Ishikawa (cell line): ENCODE results near the gene APBA3.

Experiments
- CEBPB ChIP-seq: IDR thresholded peaks from 2 replicates; pipeline ENCODE4 v1.6.1; 2012
- CREB1 ChIP-seq: IDR thresholded peaks from 2 replicates; pipeline ENCODE4 v1.6.1; 2012; ENCODE audit warnings: low read depth
- EGR1 ChIP-seq: IDR thresholded peaks from 2 replicates; pipeline ENCODE4 v1.6.1; 2012
- EP300 ChIP-seq: IDR thresholded peaks from 2 replicates; pipeline ENCODE4 v1.6.1; 2012; ENCODE audit warnings: borderline replicate concordance
- FOXM1 ChIP-seq: IDR thresholded peaks from 2 replicates; pipeline ENCODE4 v1.6.1; 2012; ENCODE audit warnings: low read depth, borderline replicate concordance
- MAX ChIP-seq: IDR thresholded peaks from 2 replicates; pipeline ENCODE4 v1.6.1; 2012
- NFIC ChIP-seq: IDR thresholded peaks from 2 replicates; pipeline ENCODE4 v1.6.1; 2012
- RAD21 ChIP-seq: IDR thresholded peaks from 2 replicates; pipeline ENCODE4 v1.6.1; 2012; ENCODE audit warnings: low read depth
- TAF1 ChIP-seq: IDR thresholded peaks from 2 replicates; pipeline ENCODE4 v1.6.1; 2012; ENCODE audit warnings: low read depth, mild to moderate bottlenecking
- TCF12 ChIP-seq: IDR thresholded peaks from 2 replicates; pipeline ENCODE4 v1.6.1; 2012; ENCODE audit warnings: low read depth
- TEAD4 ChIP-seq: IDR thresholded peaks from 2 replicates; pipeline ENCODE4 v1.6.1; 2012
- YY1 ChIP-seq: IDR thresholded peaks from 2 replicates; pipeline ENCODE4 v1.6.1; 2012; ENCODE audit warnings: low read depth
- ZBTB7A ChIP-seq: IDR thresholded peaks from 2 replicates; pipeline ENCODE4 v1.6.1; 2012; ENCODE audit warnings: low read depth
- TF ChIP-seq, protein P1 (sequence below): IDR thresholded peaks from 2 replicates; pipeline ENCODE4 v1.6.1; 2012; ENCODE audit warnings: low read depth, mild to moderate bottlenecking
- TF ChIP-seq, protein P2 (sequence below): IDR thresholded peaks from 2 replicates; pipeline ENCODE4 v1.6.1; 2012

APBA3 gene

GRCh38 chr19:3778104-3778867 lies 16.8 kb upstream of the APBA3 start:
- TF ChIP-seq TAF1 = no peak
- no peak for TF ChIP-seq FOXM1
- TF ChIP-seq TCF12 = no peak
- TF ChIP-seq NFIC = no peak
- TF ChIP-seq, protein P1, sequence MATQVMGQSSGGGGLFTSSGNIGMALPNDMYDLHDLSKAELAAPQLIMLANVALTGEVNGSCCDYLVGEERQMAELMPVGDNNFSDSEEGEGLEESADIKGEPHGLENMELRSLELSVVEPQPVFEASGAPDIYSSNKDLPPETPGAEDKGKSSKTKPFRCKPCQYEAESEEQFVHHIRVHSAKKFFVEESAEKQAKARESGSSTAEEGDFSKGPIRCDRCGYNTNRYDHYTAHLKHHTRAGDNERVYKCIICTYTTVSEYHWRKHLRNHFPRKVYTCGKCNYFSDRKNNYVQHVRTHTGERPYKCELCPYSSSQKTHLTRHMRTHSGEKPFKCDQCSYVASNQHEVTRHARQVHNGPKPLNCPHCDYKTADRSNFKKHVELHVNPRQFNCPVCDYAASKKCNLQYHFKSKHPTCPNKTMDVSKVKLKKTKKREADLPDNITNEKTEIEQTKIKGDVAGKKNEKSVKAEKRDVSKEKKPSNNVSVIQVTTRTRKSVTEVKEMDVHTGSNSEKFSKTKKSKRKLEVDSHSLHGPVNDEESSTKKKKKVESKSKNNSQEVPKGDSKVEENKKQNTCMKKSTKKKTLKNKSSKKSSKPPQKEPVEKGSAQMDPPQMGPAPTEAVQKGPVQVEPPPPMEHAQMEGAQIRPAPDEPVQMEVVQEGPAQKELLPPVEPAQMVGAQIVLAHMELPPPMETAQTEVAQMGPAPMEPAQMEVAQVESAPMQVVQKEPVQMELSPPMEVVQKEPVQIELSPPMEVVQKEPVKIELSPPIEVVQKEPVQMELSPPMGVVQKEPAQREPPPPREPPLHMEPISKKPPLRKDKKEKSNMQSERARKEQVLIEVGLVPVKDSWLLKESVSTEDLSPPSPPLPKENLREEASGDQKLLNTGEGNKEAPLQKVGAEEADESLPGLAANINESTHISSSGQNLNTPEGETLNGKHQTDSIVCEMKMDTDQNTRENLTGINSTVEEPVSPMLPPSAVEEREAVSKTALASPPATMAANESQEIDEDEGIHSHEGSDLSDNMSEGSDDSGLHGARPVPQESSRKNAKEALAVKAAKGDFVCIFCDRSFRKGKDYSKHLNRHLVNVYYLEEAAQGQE = no peak
- TF ChIP-seq RAD21 = no peak
- no peak for TF ChIP-seq ZBTB7A
- TF ChIP-seq, protein P2, sequence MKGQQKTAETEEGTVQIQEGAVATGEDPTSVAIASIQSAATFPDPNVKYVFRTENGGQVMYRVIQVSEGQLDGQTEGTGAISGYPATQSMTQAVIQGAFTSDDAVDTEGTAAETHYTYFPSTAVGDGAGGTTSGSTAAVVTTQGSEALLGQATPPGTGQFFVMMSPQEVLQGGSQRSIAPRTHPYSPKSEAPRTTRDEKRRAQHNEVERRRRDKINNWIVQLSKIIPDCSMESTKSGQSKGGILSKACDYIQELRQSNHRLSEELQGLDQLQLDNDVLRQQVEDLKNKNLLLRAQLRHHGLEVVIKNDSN = no peak
- no peak for TF ChIP-seq YY1

GRCh38 chr19:3776479-3777040 lies 15.1 kb upstream of the APBA3 start:
- TF ChIP-seq NFIC (no peak), EP300 (no peak), EGR1 (no peak), RAD21 (no peak), YY1 (no peak), ZBTB7A (no peak), CEBPB (no peak), MAX (no peak), FOXM1 (no peak), TAF1 (no peak), TCF12 (no peak)
- TF ChIP-seq, protein P1 = no peak
- TF ChIP-seq, protein P2 = no peak

DNA sequence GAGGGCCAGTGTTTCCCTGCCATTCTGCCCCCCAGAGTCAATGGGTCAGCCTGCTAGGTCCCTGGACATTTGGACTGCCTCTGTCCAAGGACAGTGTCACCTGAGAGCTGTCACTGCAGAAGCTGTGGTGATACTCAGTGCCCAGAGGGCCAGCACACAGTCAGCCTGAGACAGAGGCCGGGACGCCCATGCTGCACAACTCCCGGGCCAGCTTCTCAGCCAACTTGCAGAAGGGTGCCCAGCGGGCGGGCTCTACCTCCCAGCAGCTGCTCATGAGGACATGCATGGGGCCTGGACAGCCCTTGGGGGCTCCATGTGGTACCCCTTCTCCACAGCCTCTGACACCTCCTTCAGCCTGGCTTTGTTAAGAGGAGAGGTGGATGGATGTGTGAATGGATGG lies 14.3 kb upstream of the APBA3 start:
- TF ChIP-seq YY1 = no peak
- TF ChIP-seq TEAD4 = no peak
- TF ChIP-seq TAF1 = no peak
- no peak for TF ChIP-seq NFIC
- TF ChIP-seq RAD21 = no peak
- TF ChIP-seq MAX = no peak
- TF ChIP-seq ZBTB7A = no peak
- TF ChIP-seq, protein P1 = no peak
- no peak for TF ChIP-seq CEBPB
- TF ChIP-seq EP300 = no peak
- no peak for TF ChIP-seq FOXM1
- TF ChIP-seq EGR1 = no peak
- no peak for TF ChIP-seq CREB1
- no peak for TF ChIP-seq TCF12

GRCh38 chr19:3775374-3775711 lies 13.9 kb upstream of the APBA3 start:
- no peak for TF ChIP-seq TEAD4
